Measurements from ENCODE around the gene UBE2L5.

DNA sequence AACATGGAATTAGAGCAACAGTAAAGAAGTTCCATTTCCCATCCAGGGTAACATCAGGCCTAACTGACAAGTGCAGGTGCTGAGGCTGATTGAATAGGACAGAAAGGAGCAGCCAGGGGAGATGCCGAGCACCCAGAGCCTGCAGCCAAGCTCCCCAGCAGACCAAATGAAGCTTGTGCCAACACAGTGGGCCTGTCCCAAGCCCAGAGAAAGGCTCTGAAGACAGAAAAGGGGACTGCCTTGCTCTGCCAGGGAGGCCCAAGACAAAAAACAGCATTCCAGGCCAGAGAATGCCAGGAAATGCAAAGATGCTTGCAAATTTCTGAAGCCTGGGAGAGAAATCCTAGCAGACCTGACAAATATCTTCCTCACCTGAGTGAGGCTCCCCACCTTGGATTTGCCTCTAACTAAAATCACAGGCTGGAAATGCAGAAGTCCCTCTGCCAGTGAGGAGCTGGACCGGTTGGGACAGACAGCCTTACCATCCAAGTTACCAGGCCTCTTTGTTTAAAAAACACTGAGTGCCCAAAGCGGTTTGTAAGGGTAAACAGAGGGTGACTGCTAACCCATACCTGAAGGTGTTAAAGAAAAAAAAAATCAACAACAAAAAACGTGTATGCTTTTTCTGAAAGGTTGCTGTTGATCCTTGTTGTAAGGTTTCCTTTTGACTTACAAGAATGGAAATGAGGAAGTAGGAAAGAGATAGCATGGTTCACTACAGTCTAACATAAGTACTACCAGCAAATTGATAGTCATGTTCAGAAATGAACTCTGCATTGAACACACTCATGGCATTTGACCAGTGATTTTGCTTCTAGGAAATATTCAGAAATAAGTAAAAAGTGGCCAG lies 55.3 kb downstream of the UBE2L5 start:
- TF ChIP-seq, protein P1, sequence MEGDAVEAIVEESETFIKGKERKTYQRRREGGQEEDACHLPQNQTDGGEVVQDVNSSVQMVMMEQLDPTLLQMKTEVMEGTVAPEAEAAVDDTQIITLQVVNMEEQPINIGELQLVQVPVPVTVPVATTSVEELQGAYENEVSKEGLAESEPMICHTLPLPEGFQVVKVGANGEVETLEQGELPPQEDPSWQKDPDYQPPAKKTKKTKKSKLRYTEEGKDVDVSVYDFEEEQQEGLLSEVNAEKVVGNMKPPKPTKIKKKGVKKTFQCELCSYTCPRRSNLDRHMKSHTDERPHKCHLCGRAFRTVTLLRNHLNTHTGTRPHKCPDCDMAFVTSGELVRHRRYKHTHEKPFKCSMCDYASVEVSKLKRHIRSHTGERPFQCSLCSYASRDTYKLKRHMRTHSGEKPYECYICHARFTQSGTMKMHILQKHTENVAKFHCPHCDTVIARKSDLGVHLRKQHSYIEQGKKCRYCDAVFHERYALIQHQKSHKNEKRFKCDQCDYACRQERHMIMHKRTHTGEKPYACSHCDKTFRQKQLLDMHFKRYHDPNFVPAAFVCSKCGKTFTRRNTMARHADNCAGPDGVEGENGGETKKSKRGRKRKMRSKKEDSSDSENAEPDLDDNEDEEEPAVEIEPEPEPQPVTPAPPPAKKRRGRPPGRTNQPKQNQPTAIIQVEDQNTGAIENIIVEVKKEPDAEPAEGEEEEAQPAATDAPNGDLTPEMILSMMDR (IDR thresholded peaks at IDR 0.05): no peak
- TF ChIP-seq POLR2AphosphoS5 (IDR thresholded peaks at IDR 0.05; ENCODE audit: insufficient read depth in 1 of 2, low read depth in 1 of 2) (no peak), POLR2A (IDR thresholded peaks at IDR 0.05) (no peak)

All from vagina (tissue), 2 donors.